ENCODE measurements around the gene IRF2BPL. TPM values are rescaled to one million over a fixed set of nuclear protein-coding genes. Genes with fewer than 3 reads are reported as not detected.

Gene IRF2BPL
- total and polyA plus RNA-seq, 4 experiments from 2014 or later, result 1.2 to 37.7 (median 20.2) TPM

DNA sequence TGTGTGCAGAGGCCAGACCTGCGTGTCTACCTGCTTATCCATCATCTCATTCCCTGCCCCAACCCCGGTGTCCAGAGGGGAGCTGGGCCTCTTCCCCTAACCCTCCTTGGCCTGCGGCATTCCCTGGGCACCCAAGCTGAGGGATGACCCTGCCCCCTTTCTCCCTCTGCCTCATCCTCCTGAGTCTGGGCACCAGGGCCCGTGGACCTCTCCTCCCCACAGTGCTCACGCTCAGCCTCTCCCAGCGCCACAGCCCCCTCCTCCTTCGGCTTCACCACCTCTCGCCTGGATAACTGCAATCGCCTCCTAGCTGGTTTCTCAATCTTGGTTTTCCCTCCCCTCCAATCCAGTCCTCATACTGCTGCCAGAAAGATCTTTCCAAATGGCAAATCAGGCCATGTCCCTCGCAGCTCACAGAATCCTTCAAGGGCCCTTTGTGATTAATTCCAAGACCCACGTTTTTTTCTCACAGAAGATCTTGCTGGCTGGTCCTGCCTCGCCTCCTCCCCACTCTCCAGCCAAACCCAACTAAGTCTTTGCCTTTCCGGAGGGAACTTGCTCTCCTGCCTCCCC, 16.2 kb downstream of the IRF2BPL start:
- H3K27ac ChIP-seq (ENCODE audit: low read depth, low read length), result no peak overlapping the region
- no peak for DNase-seq
- peak overlapping the region in 4 of 7 donors; percentile 30 to 88 (median 80) for H3K27ac Mint-ChIP-seq
- no peaks in the 10 kb centered on the region for H3K9me3 ChIP-seq (ENCODE audit: control insufficient read depth in 1 of 2, low read length in 2 of 2)
- H3K27me3 ChIP-seq (ENCODE audit: insufficient read depth, low read length), result no peaks in the 10 kb centered on the region
- H3K4me1 ChIP-seq (ENCODE audit: insufficient read depth, low read length), result peaks cover 15% of the 10 kb centered on the region
- ChIA-PET CTCF (ENCODE audit: partially characterized antibody) (interaction anchor here (0.7 to 3.9 kb wide), 7 partner anchors 11 to 100 kb away, joined by 3 to 19 read pairs (median 3); no protein-coding TSS in a partner anchor), POLR2A (ENCODE audit: partially characterized antibody) (interaction anchor here (1.0 to 2.9 kb wide), 7 partner anchors 11 to 99 kb away, joined by 3 to 21 read pairs (median 9); no protein-coding TSS in a partner anchor)
- H3K4me3 ChIP-seq (ENCODE audit: low read length in 2 of 2), result no peak overlapping the region
- no peaks in the 10 kb centered on the region for H3K36me3 ChIP-seq (ENCODE audit: insufficient read depth, low read length)
- H3K9me3 Mint-ChIP-seq, result no peaks in the 10 kb centered on the region
- no peaks in the 10 kb centered on the region for H3K36me3 Mint-ChIP-seq
- no peaks in the 10 kb centered on the region for H3K27me3 Mint-ChIP-seq
- intact Hi-C loops (cut with micrococcal nuclease), result no loop called here
- no peak overlapping the region for H3K4me3 Mint-ChIP-seq
- H3K4me1 Mint-ChIP-seq, result peaks cover 16 to 25% (median 19%) of the 10 kb centered on the region in 4 donors

DNA sequence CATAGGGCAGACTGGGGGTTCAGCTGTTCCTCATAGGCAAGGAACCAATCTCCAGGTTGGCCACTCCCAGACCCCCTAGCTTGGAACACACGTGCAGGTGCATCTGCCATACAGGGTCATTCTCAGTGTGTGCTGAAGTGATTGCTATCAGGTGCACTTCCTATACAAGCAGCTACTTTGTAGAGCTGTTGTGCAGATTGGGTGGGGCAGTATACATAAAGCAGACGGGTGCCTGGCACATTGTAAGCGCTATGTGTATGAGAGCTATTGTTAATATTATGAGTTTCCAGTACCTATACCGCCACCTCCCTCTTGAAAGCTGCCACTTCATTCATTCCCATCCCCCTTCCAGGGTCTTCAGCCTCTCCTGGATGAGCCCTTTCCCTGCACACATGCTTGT, 17.3 kb downstream of the IRF2BPL start:
- peak in 3 of 5 donors; percentile 23 to 33 (median 32) for DNase-seq
- Mint-ChIP-seq H3K36me3 (no peaks in the 10 kb centered on the region), H3K4me3 (peak overlapping the region in 2 of 8 donors; percentile 21 to 35), H3K27ac (peak overlapping the region in 5 of 7 donors; percentile 14 to 88 (median 68)), H3K9me3 (no peaks in the 10 kb centered on the region), H3K27me3 (no peaks in the 10 kb centered on the region), H3K4me1 (peaks cover 16 to 25% (median 20%) of the 10 kb centered on the region in 4 donors)
- ChIA-PET CTCF (ENCODE audit: partially characterized antibody) (interaction anchor here (0.8 to 3.9 kb wide), 9 partner anchors 9 to 98 kb away, joined by 3 to 19 read pairs (median 3); no protein-coding TSS in a partner anchor), POLR2A (ENCODE audit: partially characterized antibody) (interaction anchor here (1.0 to 2.9 kb wide), 7 partner anchors 12 to 98 kb away, joined by 4 to 21 read pairs (median 9); no protein-coding TSS in a partner anchor)
- Histone ChIP-seq H3K36me3 (ENCODE audit: insufficient read depth, low read length) (no peaks in the 10 kb centered on the region), H3K4me1 (ENCODE audit: insufficient read depth, low read length) (peaks cover 15% of the 10 kb centered on the region), H3K27me3 (ENCODE audit: insufficient read depth, low read length) (no peaks in the 10 kb centered on the region), H3K9me3 (ENCODE audit: control insufficient read depth in 1 of 2, low read length in 2 of 2) (no peaks in the 10 kb centered on the region), H3K27ac (ENCODE audit: low read depth, low read length) (no peak overlapping the region), H3K4me3 (ENCODE audit: low read length in 2 of 2) (no peak overlapping the region)
- intact Hi-C loops (cut with micrococcal nuclease), result no loop called here

DNA sequence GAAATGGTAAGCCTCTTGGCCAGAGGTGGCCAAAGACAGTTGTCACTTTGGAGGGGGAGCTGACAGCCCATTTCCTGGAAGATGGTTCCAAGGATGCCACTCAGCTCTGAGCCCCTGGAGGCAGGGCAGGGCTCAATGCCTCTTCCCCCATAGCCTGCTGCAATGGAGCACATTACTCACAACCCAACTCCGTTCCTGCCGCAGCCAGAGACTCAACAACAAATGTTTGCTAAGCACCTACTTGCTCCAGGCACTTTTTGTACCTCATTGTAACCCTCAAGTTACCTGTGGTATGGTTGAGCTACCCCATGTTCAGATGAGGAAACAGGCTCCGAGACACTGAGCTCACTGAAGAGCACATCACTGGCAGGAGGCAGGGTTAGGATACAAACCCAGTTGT, 19.5 kb downstream of the IRF2BPL start:
- Histone ChIP-seq H3K36me3 (ENCODE audit: insufficient read depth, low read length) (no peaks in the 10 kb centered on the region), H3K27ac (ENCODE audit: low read depth, low read length) (no peak overlapping the region), H3K27me3 (ENCODE audit: insufficient read depth, low read length) (no peaks in the 10 kb centered on the region), H3K4me1 (ENCODE audit: insufficient read depth, low read length) (peaks cover 15% of the 10 kb centered on the region), H3K4me3 (ENCODE audit: low read length in 2 of 2) (no peak overlapping the region), H3K9me3 (ENCODE audit: control insufficient read depth in 1 of 2, low read length in 2 of 2) (no peaks in the 10 kb centered on the region)
- ChIA-PET CTCF (ENCODE audit: partially characterized antibody) (interaction anchor here (0.6 to 1.1 kb wide), 3 partner anchors 11 to 96 kb away, joined by 3 to 4 read pairs (median 3); no protein-coding TSS in a partner anchor), POLR2A (ENCODE audit: partially characterized antibody) (interaction anchor here (0.7 to 1.2 kb wide), 3 partner anchors 22 to 96 kb away, joined by 3 to 4 read pairs (median 3); no protein-coding TSS in a partner anchor)
- no peaks in the 10 kb centered on the region for H3K36me3 Mint-ChIP-seq
- no peaks in the 10 kb centered on the region for H3K27me3 Mint-ChIP-seq
- no peak overlapping the region for H3K4me3 Mint-ChIP-seq
- H3K4me1 Mint-ChIP-seq, result peaks cover 16 to 25% (median 20%) of the 10 kb centered on the region in 4 donors
- DNase-seq, result no peak
- intact Hi-C loops (cut with micrococcal nuclease), result no loop called here
- H3K9me3 Mint-ChIP-seq, result no peaks in the 10 kb centered on the region
- H3K27ac Mint-ChIP-seq, result peak overlapping the region in 1 of 7 donors; percentile 57

DNA sequence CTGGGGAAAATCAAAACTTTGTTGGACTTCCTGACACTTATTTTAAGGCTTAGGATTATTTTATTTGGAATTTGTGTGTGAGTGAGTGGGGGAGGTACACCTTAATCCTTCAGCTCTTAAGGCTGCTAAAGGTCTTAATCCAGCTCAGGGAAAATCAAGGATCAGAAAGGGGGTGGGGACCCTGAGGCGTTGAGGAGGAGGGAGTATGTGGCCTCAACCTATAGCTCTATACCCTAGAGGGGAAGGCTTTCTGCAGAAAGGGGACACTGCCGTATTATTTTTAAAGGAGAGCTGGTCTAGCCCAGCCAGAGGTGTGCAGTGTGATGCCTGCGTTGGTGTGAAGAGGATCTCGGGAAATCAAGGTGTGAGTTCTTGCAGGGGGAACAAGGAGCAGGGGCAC, 20.0 kb downstream of the IRF2BPL start:
- DNase-seq, result no peak
- no peaks in the 10 kb centered on the region for H3K27me3 ChIP-seq (ENCODE audit: insufficient read depth, low read length)
- no peak overlapping the region for H3K4me3 ChIP-seq (ENCODE audit: low read length in 2 of 2)
- H3K27me3 Mint-ChIP-seq, result no peaks in the 10 kb centered on the region
- peaks cover 15% of the 10 kb centered on the region for H3K4me1 ChIP-seq (ENCODE audit: insufficient read depth, low read length)
- ChIA-PET POLR2A (ENCODE audit: partially characterized antibody) (interaction anchor here (0.7 to 1.2 kb wide), 3 partner anchors 22 to 95 kb away, joined by 3 to 4 read pairs (median 3); no protein-coding TSS in a partner anchor), CTCF (ENCODE audit: partially characterized antibody) (interaction anchor here (0.6 to 1.1 kb wide), 3 partner anchors 47 to 95 kb away, joined by 3 to 4 read pairs (median 4); no protein-coding TSS in a partner anchor)
- no peaks in the 10 kb centered on the region for H3K36me3 Mint-ChIP-seq
- peaks cover 16 to 25% (median 20%) of the 10 kb centered on the region in 4 donors for H3K4me1 Mint-ChIP-seq
- H3K27ac Mint-ChIP-seq, result no peak overlapping the region
- H3K36me3 ChIP-seq (ENCODE audit: insufficient read depth, low read length), result no peaks in the 10 kb centered on the region
- intact Hi-C loops (cut with micrococcal nuclease), result no loop called here
- H3K27ac ChIP-seq (ENCODE audit: low read depth, low read length), result no peak overlapping the region
- H3K9me3 ChIP-seq (ENCODE audit: control insufficient read depth in 1 of 2, low read length in 2 of 2), result no peaks in the 10 kb centered on the region
- no peak overlapping the region for H3K4me3 Mint-ChIP-seq
- H3K9me3 Mint-ChIP-seq, result no peaks in the 10 kb centered on the region

DNA sequence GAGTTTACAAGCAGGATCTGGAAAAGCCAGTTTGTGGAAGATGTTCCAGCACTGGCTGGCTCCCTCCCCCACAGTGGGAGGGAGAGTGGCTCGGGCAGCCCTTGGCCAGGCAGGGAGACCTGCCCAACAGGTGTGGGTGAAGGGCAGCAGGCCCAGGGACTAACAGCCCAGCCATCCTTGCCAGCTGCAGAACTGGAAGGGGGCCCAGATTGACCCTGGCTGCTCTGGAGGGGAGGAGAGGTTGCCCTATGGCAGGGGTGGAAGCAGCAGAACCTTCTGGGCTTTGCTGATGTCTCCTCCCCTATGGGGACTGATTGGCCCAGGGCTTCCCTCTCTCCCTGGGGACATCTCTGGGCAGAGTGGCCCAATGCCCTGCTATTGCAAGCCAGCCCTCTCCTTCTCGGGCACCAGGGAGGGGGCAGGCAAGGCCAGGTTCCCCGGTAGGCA, 20.5 kb downstream of the IRF2BPL start:
- no peaks in the 10 kb centered on the region for H3K36me3 Mint-ChIP-seq
- H3K27me3 Mint-ChIP-seq, result no peaks in the 10 kb centered on the region
- intact Hi-C loops (cut with micrococcal nuclease), result no loop called here
- Histone ChIP-seq H3K27ac (ENCODE audit: low read depth, low read length) (no peak overlapping the region), H3K9me3 (ENCODE audit: control insufficient read depth in 1 of 2, low read length in 2 of 2) (no peaks in the 10 kb centered on the region), H3K27me3 (ENCODE audit: insufficient read depth, low read length) (no peaks in the 10 kb centered on the region), H3K4me3 (ENCODE audit: low read length in 2 of 2) (no peak overlapping the region), H3K36me3 (ENCODE audit: insufficient read depth, low read length) (no peaks in the 10 kb centered on the region), H3K4me1 (ENCODE audit: insufficient read depth, low read length) (peaks cover 15% of the 10 kb centered on the region)
- H3K27ac Mint-ChIP-seq, result no peak overlapping the region
- no peak overlapping the region for H3K4me3 Mint-ChIP-seq
- POLR2A ChIA-PET (ENCODE audit: partially characterized antibody), result interaction anchor here (1.0 to 1.2 kb wide), 2 partner anchors 21 to 95 kb away, joined by 3 to 4 read pairs; no protein-coding TSS in a partner anchor
- H3K9me3 Mint-ChIP-seq, result no peaks in the 10 kb centered on the region
- peaks cover 16 to 25% (median 20%) of the 10 kb centered on the region in 4 donors for H3K4me1 Mint-ChIP-seq
- CTCF ChIA-PET (ENCODE audit: partially characterized antibody), result interaction anchor here (0.6 to 1.1 kb wide), 3 partner anchors 46 to 95 kb away, joined by 3 to 4 read pairs (median 4); no protein-coding TSS in a partner anchor
- DNase-seq, result no peak

DNA sequence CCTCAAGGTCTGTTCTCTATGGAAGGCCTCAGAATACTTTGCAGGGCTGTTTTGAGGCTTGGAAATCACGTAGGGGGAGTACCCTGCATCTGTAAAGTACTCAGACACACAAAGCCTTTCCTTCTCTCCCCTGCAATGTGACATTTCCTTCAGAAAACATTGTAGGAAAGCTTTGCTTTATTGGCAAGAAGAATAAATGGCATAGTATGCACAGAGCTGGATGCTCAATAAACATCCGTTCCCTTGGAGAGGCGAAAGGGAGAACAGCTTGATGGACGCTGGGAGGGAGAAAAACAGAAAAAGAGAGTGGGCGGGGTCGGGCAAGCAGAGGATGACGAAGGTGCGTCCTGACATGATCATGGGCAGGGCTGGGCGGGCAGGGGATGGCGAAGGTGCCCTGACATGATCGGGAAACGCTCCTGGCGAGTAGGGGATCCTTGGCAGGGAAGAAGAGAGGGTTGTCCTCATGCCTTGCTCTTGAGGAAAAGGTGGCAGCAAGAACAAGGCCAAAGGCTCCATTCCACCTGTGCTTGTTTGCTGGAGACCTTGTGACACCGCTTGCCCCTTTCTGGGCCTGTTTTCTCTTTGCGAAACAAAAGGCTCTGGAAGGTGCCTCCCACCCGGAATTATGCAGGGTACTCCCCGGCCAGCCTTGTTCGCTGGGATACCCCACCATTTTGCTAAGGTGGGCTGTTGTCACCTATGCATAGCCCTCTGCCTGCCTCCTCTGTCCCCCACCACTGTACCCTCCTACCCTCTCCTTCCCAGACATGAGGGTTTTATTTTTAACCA, 21.1 kb downstream of the IRF2BPL start:
- Histone ChIP-seq H3K9me3 (ENCODE audit: control insufficient read depth in 1 of 2, low read length in 2 of 2) (no peaks in the 10 kb centered on the region), H3K27me3 (ENCODE audit: insufficient read depth, low read length) (no peaks in the 10 kb centered on the region), H3K4me1 (ENCODE audit: insufficient read depth, low read length) (peaks cover 15% of the 10 kb centered on the region), H3K27ac (ENCODE audit: low read depth, low read length) (no peak overlapping the region), H3K4me3 (ENCODE audit: low read length in 2 of 2) (no peak overlapping the region), H3K36me3 (ENCODE audit: insufficient read depth, low read length) (no peaks in the 10 kb centered on the region)
- Mint-ChIP-seq H3K4me3 (no peak overlapping the region), H3K36me3 (no peaks in the 10 kb centered on the region), H3K27ac (peak overlapping the region in 3 of 7 donors; percentile 9 to 32 (median 15)), H3K9me3 (no peaks in the 10 kb centered on the region), H3K4me1 (peaks cover 15 to 20% (median 19%) of the 10 kb centered on the region in 4 donors), H3K27me3 (no peaks in the 10 kb centered on the region)
- CTCF ChIA-PET (ENCODE audit: partially characterized antibody), result interaction anchor here (0.7 to 1.1 kb wide), 2 partner anchors 22 to 46 kb away, joined by 3 read pairs; no protein-coding TSS in a partner anchor
- intact Hi-C loops (cut with micrococcal nuclease), result no loop called here
- POLR2A ChIA-PET (ENCODE audit: partially characterized antibody), result no interaction called here
- DNase-seq, result no peak

Measured in CD4-positive, alpha-beta memory T cell (primary cell).